Measurements from ENCODE around the gene DGKD. TPM values are rescaled to one million over a fixed set of nuclear protein-coding genes. Genes with fewer than 3 reads are reported as not detected.

DGKD gene
- total RNA-seq, 1 donor from 2014 or later, result 72.5 TPM

- H3K4me3 Mint-ChIP-seq, result no peak overlapping the region
- H3K4me1 Mint-ChIP-seq (ENCODE audit: unreplicated experiment), result peaks cover 5% of the 10 kb centered on the region
- H3K27ac Mint-ChIP-seq, result no peak overlapping the region
- H3K9me3 Mint-ChIP-seq, result no peaks in the 10 kb centered on the region
- DNase-seq (ENCODE audit: extremely low spot score, unreplicated experiment), result no peak
- TF ChIP-seq CTCF (conservative IDR thresholded peaks at IDR 0.05), result no peak
- no peaks in the 10 kb centered on the region for H3K27me3 Mint-ChIP-seq
- H3K36me3 Mint-ChIP-seq, result peaks cover 6% of the 10 kb centered on the region
These were observed 99.0 kb downstream of the DGKD start for GRCh38 chr2:233453111-233453915.

- Mint-ChIP-seq H3K36me3 (peaks cover 6% of the 10 kb centered on the region), H3K9me3 (no peaks in the 10 kb centered on the region), H3K4me1 (ENCODE audit: unreplicated experiment) (peaks cover 2% of the 10 kb centered on the region), H3K27me3 (no peaks in the 10 kb centered on the region), H3K4me3 (no peak overlapping the region), H3K27ac (no peak overlapping the region)
- no peak for TF ChIP-seq CTCF (conservative IDR thresholded peaks at IDR 0.05)
- no peak for DNase-seq (ENCODE audit: extremely low spot score, unreplicated experiment)
These were observed 99.6 kb downstream of the DGKD start for GRCh38 chr2:233453916-233454315.

GRCh38 chr2:233455006-233455405 lies 100.7 kb downstream of the DGKD start:
- Mint-ChIP-seq H3K36me3 (peaks cover 6% of the 10 kb centered on the region), H3K4me3 (no peak overlapping the region), H3K9me3 (no peaks in the 10 kb centered on the region), H3K4me1 (ENCODE audit: unreplicated experiment) (no peaks in the 10 kb centered on the region), H3K27me3 (no peaks in the 10 kb centered on the region), H3K27ac (no peak overlapping the region)
- DNase-seq (ENCODE audit: extremely low spot score, unreplicated experiment), result no peak
- no peak for TF ChIP-seq CTCF (conservative IDR thresholded peaks at IDR 0.05)

GRCh38 chr2:233455491-233455890 lies 101.2 kb downstream of the DGKD start:
- peaks cover 6% of the 10 kb centered on the region for H3K36me3 Mint-ChIP-seq
- H3K27me3 Mint-ChIP-seq, result no peaks in the 10 kb centered on the region
- H3K27ac Mint-ChIP-seq, result no peak overlapping the region
- H3K4me1 Mint-ChIP-seq (ENCODE audit: unreplicated experiment), result no peaks in the 10 kb centered on the region
- no peaks in the 10 kb centered on the region for H3K9me3 Mint-ChIP-seq
- TF ChIP-seq CTCF (conservative IDR thresholded peaks at IDR 0.05), result no peak
- no peak for DNase-seq (ENCODE audit: extremely low spot score, unreplicated experiment)
- H3K4me3 Mint-ChIP-seq, result no peak overlapping the region

- Mint-ChIP-seq H3K9me3 (no peaks in the 10 kb centered on the region), H3K36me3 (peaks cover 6% of the 10 kb centered on the region), H3K4me1 (ENCODE audit: unreplicated experiment) (no peaks in the 10 kb centered on the region), H3K27me3 (no peaks in the 10 kb centered on the region), H3K4me3 (no peak overlapping the region), H3K27ac (no peak overlapping the region)
- no peak for DNase-seq (ENCODE audit: extremely low spot score, unreplicated experiment)
- no peak for TF ChIP-seq CTCF (conservative IDR thresholded peaks at IDR 0.05)
These were observed 101.8 kb downstream of the DGKD start for GRCh38 chr2:233456111-233456510.
